Stimulated activated effector memory CD8-positive, alpha-beta T cell treated with anti-CD3 and anti-CD28 coated beads, Interleukin-12 subunit alpha, Interleukin-12 subunit beta, amount 100 ng/mL, for 72 hours (primary cell): ENCODE results near the gene MVB12B.

Experiments used
- ATAC-seq: fragments of 150-1000 bp; cut with Tn5 transposase; 2 replicates; pipeline ENCODE4 v1.10.0; 2021
- DNase-seq, 2 donors: peaks; one replicate each; pipeline ENCODE4 v3.0.0; 2021 to 2022; ENCODE audit warnings: low spot score in 2 of 2
- H3K27ac Mint-ChIP-seq: one replicate; pipeline ENCODE4 v1.8.0; 2022; ENCODE audit warnings: mild to moderate bottlenecking, mixed read lengths
- H3K36me3 Mint-ChIP-seq: one replicate; pipeline ENCODE4 v1.8.0; 2022; ENCODE audit warnings: mild to moderate bottlenecking, mixed read lengths
- H3K4me1 Mint-ChIP-seq: one replicate; pipeline ENCODE4 v1.8.0; 2022; ENCODE audit warnings: mixed read lengths
- H3K4me3 Mint-ChIP-seq: one replicate; pipeline ENCODE4 v1.8.0; 2022; ENCODE audit warnings: mild to moderate bottlenecking, mixed read lengths
- H3K9me3 Mint-ChIP-seq: one replicate; pipeline ENCODE4 v1.8.0; 2022; ENCODE audit warnings: mixed read lengths

The MVB12B gene

GRCh38 chr9:126376311-126377175 is 49.9 kb downstream of the MVB12B start:
- Mint-ChIP-seq H3K9me3 (no peaks in the 10 kb centered on the region), H3K4me3 (no peak overlapping the region), H3K4me1 (peaks cover 42% of the 10 kb centered on the region), H3K36me3 (no peaks in the 10 kb centered on the region), H3K27ac (no peak overlapping the region)
- ATAC-seq: no peak
- DNase-seq: no peak

GRCh38 chr9:126377176-126377509 is 50.5 kb downstream of the MVB12B start:
- H3K9me3 Mint-ChIP-seq: no peaks in the 10 kb centered on the region
- no peak for DNase-seq
- no peak overlapping the region for H3K27ac Mint-ChIP-seq
- ATAC-seq: no peak
- H3K36me3 Mint-ChIP-seq: no peaks in the 10 kb centered on the region
- no peak overlapping the region for H3K4me3 Mint-ChIP-seq
- peaks cover 42% of the 10 kb centered on the region for H3K4me1 Mint-ChIP-seq

GRCh38 chr9:126377536-126377935 is 50.9 kb downstream of the MVB12B start:
- H3K27ac Mint-ChIP-seq: no peak overlapping the region
- H3K4me1 Mint-ChIP-seq: peaks cover 41% of the 10 kb centered on the region
- DNase-seq: no peak
- no peak for ATAC-seq
- H3K9me3 Mint-ChIP-seq: no peaks in the 10 kb centered on the region
- H3K36me3 Mint-ChIP-seq: no peaks in the 10 kb centered on the region
- H3K4me3 Mint-ChIP-seq: no peak overlapping the region

GRCh38 chr9:126378761-126379160 is 52.1 kb downstream of the MVB12B start:
- DNase-seq: peak in 1 of 2 donors; percentile 40
- peak overlapping the region; percentile 71 for H3K27ac Mint-ChIP-seq
- peaks cover 32% of the 10 kb centered on the region for H3K4me1 Mint-ChIP-seq
- H3K36me3 Mint-ChIP-seq: peaks cover 6% of the 10 kb centered on the region
- no peaks in the 10 kb centered on the region for H3K9me3 Mint-ChIP-seq
- no peak for ATAC-seq
- no peak overlapping the region for H3K4me3 Mint-ChIP-seq

- DNase-seq (peak in 1 of 2 donors; percentile 35), ATAC-seq (no peak)
- H3K4me1 Mint-ChIP-seq: peaks cover 32% of the 10 kb centered on the region
- peaks cover 6% of the 10 kb centered on the region for H3K36me3 Mint-ChIP-seq
- no peaks in the 10 kb centered on the region for H3K9me3 Mint-ChIP-seq
- peak overlapping the region; percentile 48 for H3K27ac Mint-ChIP-seq
- no peak overlapping the region for H3K4me3 Mint-ChIP-seq
Measured at GRCh38 chr9:126379661-126380360, 53.2 kb downstream of the MVB12B start.

GRCh38 chr9:126380447-126380846 is 53.8 kb downstream of the MVB12B start:
- Mint-ChIP-seq H3K36me3 (peaks cover 6% of the 10 kb centered on the region), H3K4me3 (no peak overlapping the region), H3K27ac (peak overlapping the region; percentile 48), H3K9me3 (no peaks in the 10 kb centered on the region), H3K4me1 (peaks cover 33% of the 10 kb centered on the region)
- DNase-seq: no peak
- ATAC-seq: no peak

GRCh38 chr9:126381195-126381594 is 54.6 kb downstream of the MVB12B start:
- no peak overlapping the region for H3K4me3 Mint-ChIP-seq
- peaks cover 7% of the 10 kb centered on the region for H3K36me3 Mint-ChIP-seq
- DNase-seq (peak in 1 of 2 donors; percentile 38), ATAC-seq (no peak)
- peaks cover 27% of the 10 kb centered on the region for H3K4me1 Mint-ChIP-seq
- H3K9me3 Mint-ChIP-seq: no peaks in the 10 kb centered on the region
- H3K27ac Mint-ChIP-seq: no peak overlapping the region

GRCh38 chr9:126383406-126384046 is 56.9 kb downstream of the MVB12B start:
- peaks cover 22% of the 10 kb centered on the region for H3K4me1 Mint-ChIP-seq
- peaks cover 21% of the 10 kb centered on the region for H3K36me3 Mint-ChIP-seq
- H3K4me3 Mint-ChIP-seq: no peak overlapping the region
- ATAC-seq (no peak), DNase-seq (no peak)
- no peak overlapping the region for H3K27ac Mint-ChIP-seq
- no peaks in the 10 kb centered on the region for H3K9me3 Mint-ChIP-seq

- no peak overlapping the region for H3K4me3 Mint-ChIP-seq
- peaks cover 24% of the 10 kb centered on the region for H3K4me1 Mint-ChIP-seq
- H3K9me3 Mint-ChIP-seq: no peaks in the 10 kb centered on the region
- DNase-seq (no peak), ATAC-seq (no peak)
- H3K36me3 Mint-ChIP-seq: peaks cover 21% of the 10 kb centered on the region
- peak overlapping the region; percentile 52 for H3K27ac Mint-ChIP-seq
Measured at GRCh38 chr9:126384926-126385325, 58.3 kb downstream of the MVB12B start.

GRCh38 chr9:126386088-126386487 is 59.5 kb downstream of the MVB12B start:
- Mint-ChIP-seq H3K27ac (no peak overlapping the region), H3K9me3 (no peaks in the 10 kb centered on the region), H3K36me3 (peaks cover 23% of the 10 kb centered on the region), H3K4me1 (peaks cover 27% of the 10 kb centered on the region), H3K4me3 (no peak overlapping the region)
- peak; percentile 28 for ATAC-seq
- no peak for DNase-seq

- ATAC-seq (no peak), DNase-seq (no peak)
- H3K9me3 Mint-ChIP-seq: no peaks in the 10 kb centered on the region
- H3K36me3 Mint-ChIP-seq: peaks cover 25% of the 10 kb centered on the region
- no peak overlapping the region for H3K27ac Mint-ChIP-seq
- peaks cover 27% of the 10 kb centered on the region for H3K4me1 Mint-ChIP-seq
- no peak overlapping the region for H3K4me3 Mint-ChIP-seq
Measured at GRCh38 chr9:126386776-126387175, 60.1 kb downstream of the MVB12B start.

GRCh38 chr9:126388964-126389708 is 62.5 kb downstream of the MVB12B start:
- Mint-ChIP-seq H3K9me3 (no peaks in the 10 kb centered on the region), H3K4me3 (no peak overlapping the region), H3K4me1 (peaks cover 32% of the 10 kb centered on the region), H3K27ac (peak overlapping the region; percentile 51), H3K36me3 (peaks cover 28% of the 10 kb centered on the region)
- ATAC-seq: no peak
- DNase-seq: no peak

GRCh38 chr9:126389992-126390391 is 63.4 kb downstream of the MVB12B start:
- ATAC-seq: no peak
- peaks cover 40% of the 10 kb centered on the region for H3K4me1 Mint-ChIP-seq
- no peaks in the 10 kb centered on the region for H3K9me3 Mint-ChIP-seq
- H3K27ac Mint-ChIP-seq: peak overlapping the region; percentile 74
- DNase-seq: no peak
- peaks cover 35% of the 10 kb centered on the region for H3K36me3 Mint-ChIP-seq
- no peak overlapping the region for H3K4me3 Mint-ChIP-seq

GRCh38 chr9:126390923-126391322 is 64.3 kb downstream of the MVB12B start:
- DNase-seq: no peak
- peaks cover 42% of the 10 kb centered on the region for H3K4me1 Mint-ChIP-seq
- no peak for ATAC-seq
- H3K36me3 Mint-ChIP-seq: peaks cover 36% of the 10 kb centered on the region
- H3K27ac Mint-ChIP-seq: peak overlapping the region; percentile 74
- H3K9me3 Mint-ChIP-seq: no peaks in the 10 kb centered on the region
- H3K4me3 Mint-ChIP-seq: no peak overlapping the region
